Heart right ventricle (tissue), 16 donors: ENCODE data around the gene MMP24OS. TPM values are rescaled to one million over a fixed set of nuclear protein-coding genes. Genes with fewer than 3 reads are reported as not detected.

Experiments used
- ATAC-seq, 8 donors: fragments of 200-7000 bp; cut with Tn5 transposase; one replicate each; pipeline ENCODE4 v1.9.1; 2020; ENCODE audit warnings: mild to moderate bottlenecking in 8 of 8, moderate library complexity in 8 of 8, moderate number of reproducible peaks in 1 of 8
- DNase-seq, 2 donors: peaks; one replicate each; pipeline ENCODE4 v3.0.0-alpha.2; 2020
- H3K27ac ChIP-seq, 10 donors: fragments of 200-600 bp; sonication (generic) in 2 of 10; one replicate each; pipeline versions ENCODE4 v1.5.0 to v1.8.0; 2020 to 2022; ENCODE audit warnings: mild to moderate bottlenecking in 3 of 10
- H3K27me3 ChIP-seq, 7 donors: fragments of 200-600 bp; one replicate each; pipeline ENCODE4 v1.8.0; 2021 to 2022; ENCODE audit warnings: mild to moderate bottlenecking in 2 of 7
- H3K36me3 ChIP-seq, 9 donors: fragments of 200-600 bp; sonication (generic) in 1 of 9; one replicate each; pipeline versions ENCODE4 v1.5.0 to v1.8.0; 2020 to 2022; ENCODE audit warnings: mild to moderate bottlenecking in 2 of 9
- H3K4me1 ChIP-seq, 9 donors: fragments of 200-600 bp; sonication (generic) in 1 of 9; one replicate each; pipeline versions ENCODE4 v1.5.0 to v1.8.0; 2020 to 2022; ENCODE audit warnings: mild to moderate bottlenecking in 4 of 9
- H3K4me3 ChIP-seq, 10 donors: fragments of 200-600 bp; sonication (generic) in 2 of 10; one replicate each; pipeline versions ENCODE4 v1.5.0 to v1.8.0; 2020 to 2022; ENCODE audit warnings: mild to moderate bottlenecking in 7 of 10, moderate library complexity in 2 of 10
- H3K9me3 ChIP-seq, 11 donors: fragments of 200-600 bp in 10 of 11; sonication (generic) in 2 of 11; one replicate each; pipeline versions ENCODE4 v1.5.0 to v1.8.0; 2013 to 2022; ENCODE audit warnings: mild to moderate bottlenecking in 2 of 11, control low read depth in 1 of 11, moderate library complexity in 1 of 11
- WGBS, 2 donors: extraction: QIAGEN DNeasy Blood & Tissue Kit; methylation state at CpG; one replicate each; pipeline ENCODE4 v1.1.7; 2013; ENCODE audit warnings: inconsistent platforms in 1 of 2; 5-methylcytosine and 5-hydroxymethylcytosine counted together
- intact Hi-C, 10 donors: fragments of 100-400 bp; cut with DNase I; formaldehyde crosslinking; loops; one replicate each; pipeline versions ENCODE4 v1.11.1 to v1.14.2; 2022
- polyA plus RNA-seq, 2 donors: library from polyadenylated mRNA; stranded (reverse); fragments of 200-250 nt; gene quantifications; one replicate each; pipeline ENCODE4 v1.2.3, GENCODE V29; 2013
- total RNA-seq, 10 donors: library from RNA; stranded (reverse); fragmentation: NEBNext Ultra II Directional in 3 of 10; extraction: Animal tissue kit (Norgen Biotek cat#: 25700) in 3 of 10; gene quantifications; one replicate each; pipeline versions ENCODE4 v1.2.1 to v1.2.4, GENCODE V29; 2021 to 2023
- TF ChIP-seq, protein P1 (sequence below), 9 donors: fragments of 200-600 bp; sonication (generic) in 2 of 9; IDR thresholded peaks; one replicate each; pipeline versions ENCODE4 v1.5.0 to v1.8.0; 2021 to 2022; ENCODE audit warnings: antibody characterized with exemption in 9 of 9, mild to moderate bottlenecking in 5 of 9, moderate library complexity in 1 of 9
- donor health status: Arrhythmogenic right ventricular cardiomyopathy.
- donor health status: ischemic (EF 13 %, LVEDD 7.1; RV severe dilation, severe dysfunction).
- donor health status: healthy with polysubstance abuse.
- donor health status: DM: no; HTN: yes; CAD: no.
- donor health status: DM: no; HTN: no; CAD: no.
- donor health status: ischemic (EF 25% LVEDD 6.9; RV normal size, moderate dysfunction).
- donor health status: ischemic (EF 25% LVEDD 5.7; RV mildly dilated, moderate dysfunction).
- donor health status: healthy.
- donor health status: DM: yes; HTN: yes; CAD: no.
- donor health status: Ischemic cardiomyopathy.
- donor health status: ischemic (EF 35%, LVEDD 5.7; RV mildly dilated, moderate dysfunction).
- donor health status: nonischemic (EF 11% LVEDD 7.7; RV severe dilation, severe dysfunction).
- donor health status: DM: yes; HTN: yes; CAD: no.
- donor health status: PGD.
- donor health status: ischemic (EF 29% LVEDD 5.4; RV normal size, mild dysfunction).
- donor health status: nonischemic (EF 23%, LVEDD 6.1; RV moderate dilation, normal function).

Gene MMP24OS
- total and polyA plus RNA-seq, 12 donors: 14.4 to 64.1 (median 46.1) TPM

- peak overlapping the region; percentile 83 to 96 (median 92) for H3K4me3 ChIP-seq
- peak in 1 of 8 donors; percentile 31 for ATAC-seq
Observed at GRCh38 chr20:35283441-35284266, 5.7 kb upstream of the MMP24OS start.

DNA sequence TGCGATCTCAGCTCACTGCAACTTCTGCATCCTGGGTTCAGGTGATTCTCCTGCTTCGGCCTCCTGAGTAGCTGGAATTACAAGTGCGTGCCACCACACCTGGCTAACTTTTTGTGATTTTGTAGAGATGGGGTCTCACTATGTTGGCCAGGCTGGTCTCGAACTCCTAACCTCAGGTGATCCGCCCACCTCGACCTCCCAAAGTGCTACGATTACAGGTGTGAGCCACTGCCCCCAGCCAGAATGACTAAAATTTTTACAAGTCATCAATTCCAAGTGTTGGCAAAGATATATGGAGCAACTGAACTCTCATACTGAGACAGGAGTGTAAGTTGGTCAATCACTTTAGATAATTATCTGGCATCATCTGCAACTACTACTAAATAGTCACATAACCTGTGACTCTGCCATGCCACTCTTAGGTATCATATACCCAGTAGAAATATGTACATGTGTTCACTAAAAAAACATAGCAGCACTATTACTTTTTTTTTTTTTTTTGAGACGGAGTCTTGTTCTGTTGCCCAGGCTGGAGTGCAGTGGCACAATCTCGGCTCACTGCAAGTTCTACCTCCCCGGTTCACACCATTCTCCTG lies 3.7 kb upstream of the MMP24OS start:
- no peak for ATAC-seq
- H3K4me3 ChIP-seq: no peak overlapping the region
- 95 to 97% methylated on average over 10 of the region's 10 CpGs for WGBS, 2 donors
- peaks cover 7 to 41% (median 26%) of the 10 kb centered on the region in 9 donors for H3K4me1 ChIP-seq
- DNase-seq: no peak
- no peaks in the 10 kb centered on the region for H3K27me3 ChIP-seq
- intact Hi-C loops: no loop called here
- TF ChIP-seq, protein P1, sequence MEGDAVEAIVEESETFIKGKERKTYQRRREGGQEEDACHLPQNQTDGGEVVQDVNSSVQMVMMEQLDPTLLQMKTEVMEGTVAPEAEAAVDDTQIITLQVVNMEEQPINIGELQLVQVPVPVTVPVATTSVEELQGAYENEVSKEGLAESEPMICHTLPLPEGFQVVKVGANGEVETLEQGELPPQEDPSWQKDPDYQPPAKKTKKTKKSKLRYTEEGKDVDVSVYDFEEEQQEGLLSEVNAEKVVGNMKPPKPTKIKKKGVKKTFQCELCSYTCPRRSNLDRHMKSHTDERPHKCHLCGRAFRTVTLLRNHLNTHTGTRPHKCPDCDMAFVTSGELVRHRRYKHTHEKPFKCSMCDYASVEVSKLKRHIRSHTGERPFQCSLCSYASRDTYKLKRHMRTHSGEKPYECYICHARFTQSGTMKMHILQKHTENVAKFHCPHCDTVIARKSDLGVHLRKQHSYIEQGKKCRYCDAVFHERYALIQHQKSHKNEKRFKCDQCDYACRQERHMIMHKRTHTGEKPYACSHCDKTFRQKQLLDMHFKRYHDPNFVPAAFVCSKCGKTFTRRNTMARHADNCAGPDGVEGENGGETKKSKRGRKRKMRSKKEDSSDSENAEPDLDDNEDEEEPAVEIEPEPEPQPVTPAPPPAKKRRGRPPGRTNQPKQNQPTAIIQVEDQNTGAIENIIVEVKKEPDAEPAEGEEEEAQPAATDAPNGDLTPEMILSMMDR (IDR thresholded peaks at IDR 0.05): no peak
- H3K36me3 ChIP-seq: peaks cover 0 to 53% (median 11%) of the 10 kb centered on the region in 9 donors
- no peaks in the 10 kb centered on the region for H3K9me3 ChIP-seq
- no peak overlapping the region for H3K27ac ChIP-seq

More at GRCh38 chr20:35283441-35284266, 5.7 kb upstream of the MMP24OS start:
- WGBS, 2 donors: 22 to 24% methylated on average over 24 of the region's 24 CpGs
- H3K27ac ChIP-seq: peak overlapping the region in 9 of 10 donors; percentile 67 to 89 (median 82)
- no peaks in the 10 kb centered on the region for H3K9me3 ChIP-seq
- no peak for DNase-seq
- peaks cover 7 to 29% (median 18%) of the 10 kb centered on the region in 9 donors for H3K4me1 ChIP-seq
- TF ChIP-seq, protein P1 (IDR thresholded peaks at IDR 0.05): no peak
- H3K27me3 ChIP-seq: no peaks in the 10 kb centered on the region
- intact Hi-C loops: no loop called here
- H3K36me3 ChIP-seq: peaks cover 0 to 43% (median 11%) of the 10 kb centered on the region in 9 donors

DNA sequence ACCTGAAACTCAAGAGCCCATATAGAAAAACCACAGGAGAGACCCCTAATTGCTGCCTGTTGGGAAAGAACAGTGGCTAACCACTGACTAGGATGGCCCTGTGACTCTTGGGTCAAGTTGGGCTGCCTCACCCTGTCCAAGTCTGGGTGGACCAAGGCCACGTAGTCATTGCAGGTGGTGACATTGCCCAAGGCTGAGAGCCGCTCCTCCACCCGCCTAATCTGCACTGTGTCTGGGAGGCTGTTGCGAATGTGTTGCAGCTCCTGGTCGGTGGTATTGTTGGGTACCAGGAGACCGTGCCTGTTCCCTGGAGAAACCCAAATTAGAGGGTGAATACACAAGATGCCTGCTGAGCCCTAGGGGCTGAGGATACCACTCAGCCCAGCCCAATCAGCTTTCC lies 2.6 kb upstream of the MMP24OS start:
- DNase-seq: no peak
- TF ChIP-seq, protein P1 (IDR thresholded peaks at IDR 0.05): no peak
- Histone ChIP-seq H3K27ac (no peak overlapping the region), H3K4me1 (peaks cover 10 to 52% (median 34%) of the 10 kb centered on the region in 9 donors), H3K36me3 (peaks cover 0 to 64% (median 11%) of the 10 kb centered on the region in 9 donors), H3K4me3 (no peak overlapping the region), H3K9me3 (no peaks in the 10 kb centered on the region), H3K27me3 (no peaks in the 10 kb centered on the region)
- WGBS, 2 donors: 95 to 96% methylated on average over 6 of the region's 6 CpGs
- no peak for ATAC-seq
- intact Hi-C loops: no loop called here

DNA sequence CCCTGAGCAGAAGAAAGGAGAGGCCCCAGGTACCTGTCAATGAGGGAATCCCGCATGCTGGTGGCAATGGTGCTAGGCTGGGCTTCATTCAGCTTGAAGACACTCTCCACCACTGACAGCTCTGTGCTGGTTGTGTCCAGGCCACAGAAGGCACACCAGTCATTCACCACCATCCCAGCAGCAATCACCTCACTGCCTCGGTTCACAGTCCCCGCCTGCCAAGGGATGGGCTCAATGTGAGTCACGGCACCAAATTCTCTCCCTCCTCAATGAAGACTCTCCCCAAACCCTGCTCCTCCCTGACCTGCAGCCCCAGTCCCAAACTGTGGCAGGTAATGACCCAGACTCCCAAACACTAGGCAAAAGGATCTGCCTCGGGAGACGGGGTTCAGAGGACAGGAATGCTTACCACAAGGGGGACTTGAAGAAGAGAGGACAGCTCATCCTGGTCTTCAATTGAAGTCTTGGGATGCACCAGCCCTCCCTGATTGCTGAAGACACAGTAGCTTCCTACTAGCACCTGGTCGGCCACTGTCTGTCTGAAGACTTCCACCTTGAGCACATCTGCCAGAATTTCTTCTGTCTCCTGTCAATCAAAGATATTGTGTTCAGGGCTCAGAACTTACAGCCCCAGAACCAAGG lies 1.7 kb upstream of the MMP24OS start:
- WGBS, 2 donors: 92% methylated on average over 7 of the region's 7 CpGs
- Histone ChIP-seq H3K4me1 (peaks cover 10 to 46% (median 28%) of the 10 kb centered on the region in 9 donors), H3K9me3 (no peaks in the 10 kb centered on the region), H3K27me3 (no peaks in the 10 kb centered on the region), H3K36me3 (peaks cover 0 to 72% (median 11%) of the 10 kb centered on the region in 9 donors), H3K4me3 (no peak overlapping the region), H3K27ac (peak overlapping the region in 1 of 10 donors; percentile 99)
- DNase-seq (no peak), ATAC-seq (no peak)
- TF ChIP-seq, protein P1 (IDR thresholded peaks at IDR 0.05): no peak
- intact Hi-C loops: loop anchor here in 7 of 10 donors (5.0 to 10.0 kb wide), 5 partner anchors 132 to 455 kb away; partner anchors contain the start of genes EDEM2 (in 2 of the 7) and NCOA6 (in 1 of the 7)
